ENCODE results near the gene SF1. TPM values are rescaled to one million over a fixed set of nuclear protein-coding genes. Genes with fewer than 3 reads are reported as not detected.

SF1 gene
- total RNA-seq, 1 donor from 2014 or later, result 391 TPM

- DNase-seq (ENCODE audit: low spot score), result no peak
These were observed 53.3 kb downstream of the SF1 start for GRCh38 chr11:64724863-64725532.

- DNase-seq (ENCODE audit: low spot score), result no peak
These were observed 54.2 kb downstream of the SF1 start for GRCh38 chr11:64723907-64724862.

GRCh38 chr11:64723117-64723906 lies 55.0 kb downstream of the SF1 start, which contains the start of gene NRXN2:
Gene NRXN2 (minus strand): TSS chr11:64723197. CDS start chr11:64713699, 9,498 bp downstream.
- DNase-seq (ENCODE audit: low spot score), result peak; percentile 80

- DNase-seq (ENCODE audit: low spot score), result no peak
These were observed 55.9 kb downstream of the SF1 start for GRCh38 chr11:64722141-64723065.

GRCh38 chr11:64721359-64721699 lies 57.0 kb downstream of the SF1 start:
- DNase-seq (ENCODE audit: low spot score), result no peak

- DNase-seq (ENCODE audit: low spot score), result no peak
These were observed 57.5 kb downstream of the SF1 start for GRCh38 chr11:64720640-64721358.

- DNase-seq (ENCODE audit: low spot score), result no peak
These were observed 58.2 kb downstream of the SF1 start for GRCh38 chr11:64720167-64720566.

GRCh38 chr11:64719406-64719805 lies 58.9 kb downstream of the SF1 start:
- no peak for DNase-seq (ENCODE audit: low spot score)

- no peak for DNase-seq (ENCODE audit: low spot score)
These were observed 59.6 kb downstream of the SF1 start for GRCh38 chr11:64718780-64719124.

- no peak for DNase-seq (ENCODE audit: low spot score)
These were observed 60.1 kb downstream of the SF1 start for GRCh38 chr11:64718084-64718779.

- no peak for DNase-seq (ENCODE audit: low spot score)
These were observed 61.1 kb downstream of the SF1 start for GRCh38 chr11:64717268-64717578.

- DNase-seq (ENCODE audit: low spot score), result no peak
These were observed 61.7 kb downstream of the SF1 start for GRCh38 chr11:64716473-64717267.

GRCh38 chr11:64715756-64716472 lies 62.4 kb downstream of the SF1 start:
- DNase-seq (ENCODE audit: low spot score), result no peak

GRCh38 chr11:64715110-64715509 lies 63.2 kb downstream of the SF1 start:
- no peak for DNase-seq (ENCODE audit: low spot score)

- no peak for DNase-seq (ENCODE audit: low spot score)
These were observed 63.7 kb downstream of the SF1 start for GRCh38 chr11:64714666-64715065.
